NCI-H1092 treated with DMSO at 0.1 percent for 48 hours (cell line): Measurements from ENCODE around the gene CPEB2.

Experiments
- DNase-seq: peaks from one replicate; lab custom pipeline; 2025; lab: John Stamatoyannopoulos, UW

CPEB2 gene

DNA sequence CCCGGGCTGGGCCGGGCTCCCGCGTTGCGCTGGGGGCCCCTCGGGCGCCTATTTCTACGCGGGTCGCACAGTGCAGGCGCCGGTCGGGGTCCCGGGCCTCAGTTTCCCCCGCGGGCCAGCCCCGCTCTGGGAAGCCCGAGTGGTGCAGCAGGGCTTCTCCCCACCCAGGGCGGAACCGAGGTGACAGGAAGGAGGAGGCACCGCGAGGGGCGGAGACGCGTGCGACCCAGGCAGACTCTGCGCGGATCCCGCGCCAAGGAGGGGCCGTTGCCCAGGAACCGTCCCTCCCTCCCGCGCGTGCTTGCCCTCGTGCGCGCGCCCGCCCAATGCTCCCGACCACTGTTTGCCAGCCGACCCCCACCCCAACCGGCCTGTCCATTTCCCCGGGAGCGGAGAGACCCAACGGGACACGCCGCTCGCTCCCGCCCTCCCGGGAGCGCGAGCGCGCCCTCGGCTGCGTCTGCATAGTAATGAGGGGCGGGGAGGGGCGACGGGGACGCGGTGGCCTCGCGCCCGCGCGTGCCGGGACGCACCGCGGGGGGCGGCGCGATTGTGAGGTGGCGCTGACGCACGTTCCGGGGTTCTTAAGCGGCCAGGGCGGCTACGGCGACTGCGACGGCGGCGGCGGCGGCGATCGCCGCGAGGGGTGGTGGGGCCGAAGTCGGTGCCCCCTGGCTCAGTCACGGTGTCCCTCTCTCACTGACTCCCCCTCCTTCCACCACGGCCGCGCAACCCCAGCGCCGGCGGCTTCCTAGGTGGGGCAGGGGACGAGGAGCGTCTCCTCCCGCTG lies at the start of gene CPEB2:
CPEB2 (plus strand) TSS at position 613 of the 790 bp plus-strand sequence. CDS start 193 bp downstream, outside the sequence.
- DNase-seq: peak; percentile 97

DNA sequence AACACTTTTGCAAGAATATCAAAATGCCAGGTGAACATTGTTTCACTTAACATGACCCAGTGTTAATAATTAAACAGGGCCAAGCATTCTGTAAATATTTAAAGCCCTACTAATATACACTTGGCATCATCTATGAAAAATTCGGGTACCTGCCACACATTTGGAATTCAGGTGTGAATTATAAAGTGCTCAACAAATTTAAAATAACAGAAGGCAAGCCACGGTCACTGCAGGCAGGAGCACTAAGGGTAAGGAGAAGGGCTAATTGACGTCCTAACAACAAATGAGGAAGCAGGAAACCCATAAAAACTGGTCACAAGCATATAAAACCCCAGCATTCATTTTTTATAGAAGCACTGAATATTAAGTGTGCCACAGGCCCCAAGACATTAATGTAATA lies 43.8 kb upstream of the CPEB2 start:
- DNase-seq: no peak

- DNase-seq: no peak
These were observed 41.0 kb upstream of the CPEB2 start for GRCh38 chr4:14961292-14961691.

DNA sequence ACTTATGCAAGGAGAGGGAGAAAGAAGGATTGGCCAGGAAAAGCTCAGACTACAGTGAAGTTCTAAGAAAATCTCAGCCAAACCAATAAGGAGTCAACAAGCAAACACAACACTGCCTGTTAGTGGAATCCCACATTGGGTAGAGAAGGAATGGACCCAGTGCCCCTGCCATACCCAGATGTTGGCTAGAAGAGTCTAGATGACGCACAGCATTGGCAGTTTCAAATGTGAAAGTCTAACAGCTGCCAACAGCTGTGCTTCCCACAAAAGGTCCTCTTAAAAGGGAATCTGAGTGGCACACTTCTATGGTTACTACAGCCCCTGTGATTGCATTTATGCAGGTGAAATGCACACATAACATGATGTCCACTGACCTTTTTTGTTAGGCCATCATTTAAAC lies 37.2 kb upstream of the CPEB2 start:
- DNase-seq: no peak

GRCh38 chr4:14967982-14968381 lies 34.3 kb upstream of the CPEB2 start:
- no peak for DNase-seq

- no peak for DNase-seq
These were observed 24.5 kb upstream of the CPEB2 start for GRCh38 chr4:14977830-14978229.

GRCh38 chr4:14984448-14984847 lies 17.8 kb upstream of the CPEB2 start:
- DNase-seq: no peak

GRCh38 chr4:14985161-14985560 lies 17.1 kb upstream of the CPEB2 start:
- DNase-seq: no peak

GRCh38 chr4:14985843-14986242 lies 16.4 kb upstream of the CPEB2 start:
- DNase-seq: no peak

DNA sequence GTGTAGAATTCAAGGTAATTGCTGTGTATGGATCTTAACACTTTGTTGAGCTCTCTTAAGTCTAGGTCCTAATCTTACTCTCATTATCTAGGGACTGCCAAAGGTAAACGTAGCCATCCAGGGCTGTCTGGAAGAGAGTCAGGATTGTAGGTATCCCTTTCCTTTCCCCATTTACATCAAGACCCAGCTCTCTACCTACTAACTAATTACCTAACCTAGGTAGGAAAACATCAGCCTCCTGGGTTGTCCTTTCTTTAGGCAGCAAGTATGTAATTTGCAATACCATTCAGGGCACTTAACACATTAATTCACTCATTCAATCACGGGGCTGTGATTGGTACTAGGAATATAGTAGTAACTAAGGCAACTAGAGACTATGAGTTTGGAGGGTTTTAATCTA lies 15.2 kb upstream of the CPEB2 start:
- DNase-seq: no peak

DNA sequence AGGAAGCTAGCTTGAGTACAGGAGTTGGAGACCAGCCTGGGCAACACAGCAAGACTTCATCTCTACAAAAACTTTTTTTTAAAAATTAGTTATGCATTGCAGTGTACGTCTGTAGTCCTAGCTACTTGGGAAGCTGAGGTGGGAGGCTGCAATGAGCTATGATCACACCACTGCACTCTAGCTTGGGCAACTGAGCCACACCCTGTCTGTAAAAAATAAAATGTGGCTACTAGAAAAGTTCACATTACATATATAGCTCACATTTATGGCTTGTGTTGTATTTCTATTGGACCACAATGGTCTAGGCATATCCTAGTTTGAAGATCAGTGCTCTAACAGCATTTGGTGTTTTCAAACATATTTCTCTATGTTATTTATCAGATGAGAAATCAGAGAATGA lies 11.8 kb upstream of the CPEB2 start:
- no peak for DNase-seq

DNA sequence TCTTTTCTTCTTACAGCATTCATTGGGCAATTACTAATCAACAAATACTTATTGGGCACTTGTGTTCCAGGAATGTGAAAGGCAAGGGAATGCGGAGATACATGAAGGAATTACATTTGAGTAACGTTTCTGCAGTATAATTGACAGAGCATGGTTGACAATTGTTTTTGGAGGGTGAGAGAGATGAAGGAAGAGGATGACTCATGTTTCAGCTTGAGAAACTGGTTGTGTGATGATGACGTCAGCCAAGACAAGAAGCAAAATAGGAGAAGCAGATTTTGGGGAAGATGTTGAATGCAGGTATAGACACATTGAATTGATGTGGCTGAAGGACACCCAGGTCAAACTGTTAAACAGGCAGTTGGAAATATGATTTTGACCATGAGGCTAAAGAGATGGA lies 8.0 kb upstream of the CPEB2 start:
- no peak for DNase-seq

DNA sequence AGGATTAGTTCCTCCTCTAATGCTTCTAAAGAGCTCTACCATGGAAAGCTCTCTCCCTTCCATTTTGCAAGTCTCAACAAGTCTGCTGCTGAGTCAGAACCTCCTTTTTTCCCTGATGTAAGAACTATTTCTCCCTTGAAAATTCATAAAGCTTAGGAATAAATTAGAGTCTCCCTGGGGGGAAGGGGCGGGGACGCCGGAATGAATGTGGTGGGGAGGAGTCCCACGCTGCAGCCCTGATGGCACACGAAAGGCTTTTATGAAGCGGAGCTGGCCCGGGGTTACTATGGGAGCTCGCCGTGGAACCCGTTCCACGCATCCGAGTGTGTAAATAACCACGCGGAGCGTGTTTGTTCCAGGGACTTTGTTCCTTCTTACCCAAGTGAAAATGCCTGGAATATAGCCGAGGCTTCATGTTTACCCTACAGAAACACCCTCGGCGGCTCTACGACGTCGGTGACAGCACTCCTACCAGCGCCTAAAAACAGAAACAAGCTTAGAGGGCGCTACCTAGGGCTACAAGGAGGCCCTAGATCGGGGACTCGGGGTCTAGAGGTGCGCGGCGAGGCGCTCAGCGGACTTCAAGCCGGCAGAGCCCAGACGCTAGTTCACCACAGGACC lies 923 bp upstream of the CPEB2 start:
- DNase-seq: peak; percentile 68

DNA sequence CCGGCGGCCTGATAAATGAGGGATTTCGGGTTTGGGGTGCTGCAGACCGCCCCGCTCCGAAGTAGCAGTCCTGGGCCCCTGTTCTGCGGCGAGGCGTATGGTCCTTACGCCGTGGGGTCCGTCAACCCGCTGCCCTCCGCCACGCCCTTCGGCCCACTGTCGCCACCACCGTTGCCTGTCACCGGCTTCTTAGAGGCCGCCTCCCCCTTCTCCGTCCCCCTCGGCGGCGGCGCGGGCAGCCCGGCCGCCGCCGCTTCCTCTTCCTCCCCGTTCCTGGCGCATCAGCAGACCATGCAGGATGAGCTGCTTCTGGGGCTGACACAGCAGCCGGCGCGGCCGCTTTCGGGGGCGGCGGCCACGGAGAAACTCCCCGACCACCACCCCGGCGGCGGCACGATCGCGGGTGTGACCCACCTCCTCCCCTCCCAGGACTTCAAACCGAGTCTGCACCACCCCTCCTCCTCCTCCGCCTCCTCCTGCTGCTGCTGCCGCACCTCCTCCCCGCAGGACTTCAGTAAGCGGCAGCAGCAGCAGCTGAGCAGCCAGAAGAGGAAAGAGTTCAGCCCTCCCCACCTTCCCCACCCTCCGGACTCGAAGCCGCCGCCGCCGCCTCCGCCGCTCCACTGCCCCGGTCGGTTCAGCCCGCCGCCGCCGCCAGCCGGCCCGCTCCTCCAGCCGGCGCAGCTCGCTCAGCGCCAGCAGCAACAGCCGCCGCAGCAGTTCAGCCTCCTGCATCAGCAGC lies 549 bp downstream of the CPEB2 start:
- DNase-seq: peak; percentile 76

DNA sequence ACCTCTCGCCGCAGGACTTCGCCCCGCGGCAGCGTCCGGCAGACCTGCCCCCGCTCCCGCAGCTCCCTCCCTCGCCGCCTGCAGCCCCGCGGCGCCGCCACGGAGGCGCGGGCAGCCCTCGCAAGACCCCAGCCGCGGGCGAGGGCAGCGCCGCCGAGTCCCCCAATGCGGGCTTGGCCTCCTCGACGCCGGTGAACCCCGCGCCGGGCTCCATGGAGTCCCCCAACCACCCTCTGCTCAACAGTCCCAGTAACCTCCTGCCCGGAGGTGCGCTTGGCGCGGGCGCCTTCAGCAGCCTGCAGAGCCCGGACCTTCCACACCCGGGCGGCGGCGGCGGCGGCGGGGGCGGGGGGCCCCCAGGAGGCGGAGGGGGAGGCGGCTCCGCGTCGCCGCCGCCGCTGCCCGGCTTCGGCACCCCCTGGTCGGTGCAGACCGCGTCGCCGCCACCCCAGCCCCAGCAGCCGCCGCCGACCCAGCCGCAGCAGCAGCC lies 1.2 kb downstream of the CPEB2 start:
- peak; percentile 60 for DNase-seq

GRCh38 chr4:15003891-15004738 lies 1.8 kb downstream of the CPEB2 start:
- peak; percentile 38 for DNase-seq

DNA sequence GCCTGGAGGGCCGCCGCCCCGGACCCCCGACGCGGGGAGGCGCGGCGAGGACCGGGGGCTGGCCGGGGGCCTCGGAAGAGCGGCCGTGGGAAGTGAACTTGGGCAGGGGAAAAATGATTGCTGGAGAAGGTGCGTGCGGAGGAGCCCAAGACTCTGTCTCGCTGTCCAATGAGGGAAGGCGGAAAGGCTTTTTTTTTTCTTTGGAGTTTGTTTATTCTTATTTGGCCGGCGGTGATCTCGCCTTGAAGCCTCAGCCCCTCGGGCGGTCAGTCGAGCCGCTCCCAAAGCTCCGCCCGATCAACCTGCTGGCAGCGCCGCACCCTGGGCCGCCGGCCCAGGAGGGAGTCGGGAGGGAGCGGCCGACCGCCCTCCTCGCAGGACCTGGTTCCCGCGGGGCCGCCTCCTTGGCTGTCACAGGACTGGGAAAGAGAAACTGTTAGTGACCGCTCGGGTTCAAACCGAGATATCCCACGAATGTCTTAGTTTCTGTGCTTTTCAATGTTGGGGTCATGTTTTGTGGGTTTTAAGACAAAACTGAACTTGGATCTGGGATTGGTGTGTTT lies 2.5 kb downstream of the CPEB2 start:
- DNase-seq: peak; percentile 31

- DNase-seq: no peak
These were observed 3.3 kb downstream of the CPEB2 start for GRCh38 chr4:15005474-15006115.

DNA sequence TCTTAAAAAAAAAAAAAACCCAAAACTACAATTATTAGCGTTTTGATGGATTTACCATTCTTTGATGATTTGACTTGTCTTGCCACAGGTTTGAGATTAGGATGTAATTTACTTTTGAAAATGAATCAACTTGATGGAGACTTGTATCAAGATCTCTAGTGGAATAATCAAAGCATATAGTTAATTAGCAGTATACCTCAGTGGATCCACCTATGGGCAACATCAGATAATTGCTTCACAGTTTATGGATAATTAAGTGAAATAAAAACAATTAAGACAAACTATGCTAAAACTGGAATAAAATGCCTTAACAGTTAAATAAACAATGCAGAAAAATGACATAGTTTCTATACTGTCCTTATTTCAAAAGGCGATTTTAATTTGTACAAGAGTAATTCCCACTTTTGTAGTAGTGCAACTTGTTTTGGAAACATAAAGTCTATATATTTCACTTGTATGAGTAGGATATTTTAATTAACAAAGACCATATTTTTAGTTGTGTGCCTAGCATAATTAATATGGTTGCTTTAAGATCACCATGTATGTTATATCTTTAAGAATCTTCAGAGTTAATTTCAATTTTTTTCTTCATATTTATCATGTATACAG lies 4.2 kb downstream of the CPEB2 start:
- no peak for DNase-seq

DNA sequence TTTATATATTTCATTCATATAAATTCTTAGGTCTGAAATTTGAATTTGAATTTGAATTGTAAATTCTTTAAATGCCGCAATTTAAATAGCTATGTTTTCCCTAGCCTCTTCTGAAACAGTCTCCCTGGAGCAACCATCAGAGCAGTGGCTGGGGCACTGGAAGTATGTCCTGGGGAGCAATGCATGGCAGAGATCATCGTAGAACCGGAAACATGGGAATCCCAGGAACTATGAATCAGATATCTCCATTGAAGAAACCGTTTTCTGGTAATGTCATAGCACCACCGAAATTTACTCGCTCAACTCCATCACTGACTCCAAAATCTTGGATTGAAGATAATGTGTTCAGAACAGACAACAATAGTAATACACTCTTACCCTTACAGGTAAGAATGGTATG lies 4.9 kb downstream of the CPEB2 start:
- DNase-seq: no peak
